GM21717 (cell line): ENCODE data around the gene GRIFIN.

Source experiments
- ATAC-seq: cut with Tn5 transposase; IDR thresholded peaks from one replicate; pipeline ENCODE4 v1.9.1; 2021; ENCODE audit warnings: mild to moderate bottlenecking, moderate library complexity; ENCODE audit not compliant: unreplicated experiment

Gene GRIFIN

GRCh38 chr7:2499719-2500430 is 23.7 kb upstream of the GRIFIN start:
- ATAC-seq, result no peak

- no peak for ATAC-seq
Measured at GRCh38 chr7:2499181-2499580, 23.0 kb upstream of the GRIFIN start.

DNA sequence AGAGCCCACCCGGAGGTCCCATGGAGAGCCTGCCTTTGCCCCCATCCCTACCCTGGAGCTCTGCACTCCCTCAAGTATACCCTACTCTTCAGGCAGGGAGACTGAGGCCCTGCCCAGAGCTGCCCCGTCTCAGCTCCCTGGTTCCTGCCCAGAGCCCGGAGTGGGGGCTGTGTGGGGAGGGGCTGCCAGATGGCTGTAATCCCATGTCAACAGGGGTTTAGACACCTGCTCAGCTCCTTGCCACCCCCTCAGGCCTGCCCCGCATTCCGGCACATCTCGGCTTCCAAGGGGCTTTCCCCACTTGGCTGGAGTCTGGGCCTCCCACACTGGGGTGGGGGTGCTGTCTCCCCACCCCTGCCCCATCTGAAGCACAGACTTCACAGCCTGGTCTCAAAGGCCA is 22.5 kb upstream of the GRIFIN start:
- ATAC-seq, result no peak

GRCh38 chr7:2497500-2498336 is 21.5 kb upstream of the GRIFIN start:
- ATAC-seq, result no peak

DNA sequence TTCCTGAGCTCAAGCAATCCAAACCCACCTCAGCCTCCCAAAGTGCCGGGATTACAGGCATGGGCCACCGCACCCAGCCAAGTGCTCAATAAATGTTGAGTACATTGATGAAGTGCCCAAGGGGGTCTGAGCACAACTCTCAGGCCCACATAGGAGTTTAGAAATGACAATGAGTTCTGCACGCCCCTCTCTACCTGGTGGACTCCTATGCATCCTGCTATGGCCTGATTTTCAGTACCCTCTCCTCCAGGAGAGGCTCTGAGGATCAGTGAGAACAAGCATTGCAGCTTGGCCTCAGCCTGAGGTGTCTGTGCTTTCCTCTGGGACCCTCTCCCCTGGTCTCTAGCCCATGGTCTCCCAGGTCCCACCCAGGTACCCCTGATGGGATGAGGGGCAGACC is 20.9 kb upstream of the GRIFIN start:
- no peak for ATAC-seq

- no peak for ATAC-seq
Measured at GRCh38 chr7:2496375-2496774, 20.2 kb upstream of the GRIFIN start.

DNA sequence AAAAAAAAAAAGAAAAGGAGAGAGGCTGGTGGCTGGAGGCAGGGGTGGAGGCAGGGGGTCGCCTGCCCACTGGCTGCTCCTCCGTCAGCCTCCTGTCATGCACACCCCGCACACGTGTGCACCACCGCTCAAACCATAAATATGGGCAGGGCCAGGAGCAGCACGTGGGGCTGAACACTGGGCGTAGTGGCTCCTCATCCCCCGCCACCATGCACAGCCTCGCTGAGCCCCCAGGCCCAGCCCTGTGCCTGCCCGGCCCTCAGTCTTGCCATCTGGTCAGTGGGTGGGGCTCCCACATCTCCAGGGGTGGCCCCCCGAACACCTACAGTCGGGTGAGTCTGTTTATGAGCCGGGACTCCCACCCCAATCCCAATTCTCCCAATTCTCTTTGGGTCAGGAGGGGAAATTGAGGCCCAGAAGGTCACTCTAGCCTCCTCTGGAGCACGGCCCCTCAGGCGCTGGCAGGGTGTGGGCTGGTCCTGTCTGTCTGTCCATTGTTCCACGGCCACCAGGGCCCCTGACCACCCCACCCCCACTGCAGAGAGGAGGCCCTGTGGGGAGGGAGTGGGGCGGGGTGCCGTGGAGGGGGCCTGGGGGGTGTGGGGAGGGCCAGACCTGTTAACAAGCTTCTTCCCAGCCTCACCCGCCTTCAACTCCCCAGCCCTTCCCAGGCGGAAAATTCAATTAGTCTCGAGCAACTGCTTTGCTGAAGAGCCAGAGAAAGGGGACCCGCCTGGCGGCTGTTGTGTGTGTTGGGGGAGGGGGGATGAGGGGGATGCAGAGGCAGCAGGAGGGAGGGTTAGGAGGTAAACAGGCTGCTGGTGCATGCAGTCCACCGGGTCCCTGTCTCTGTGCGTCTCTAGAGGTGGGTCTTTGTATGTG is 19.5 kb upstream of the GRIFIN start:
- ATAC-seq, result no peak

GRCh38 chr7:2494191-2495130 is 18.3 kb upstream of the GRIFIN start:
- no peak for ATAC-seq

- ATAC-seq, result no peak
Measured at GRCh38 chr7:2493205-2494164, 17.3 kb upstream of the GRIFIN start.

- no peak for ATAC-seq
Measured at GRCh38 chr7:2492038-2492437, 15.8 kb upstream of the GRIFIN start.

GRCh38 chr7:2490181-2490651 is 14.0 kb upstream of the GRIFIN start:
- no peak for ATAC-seq

DNA sequence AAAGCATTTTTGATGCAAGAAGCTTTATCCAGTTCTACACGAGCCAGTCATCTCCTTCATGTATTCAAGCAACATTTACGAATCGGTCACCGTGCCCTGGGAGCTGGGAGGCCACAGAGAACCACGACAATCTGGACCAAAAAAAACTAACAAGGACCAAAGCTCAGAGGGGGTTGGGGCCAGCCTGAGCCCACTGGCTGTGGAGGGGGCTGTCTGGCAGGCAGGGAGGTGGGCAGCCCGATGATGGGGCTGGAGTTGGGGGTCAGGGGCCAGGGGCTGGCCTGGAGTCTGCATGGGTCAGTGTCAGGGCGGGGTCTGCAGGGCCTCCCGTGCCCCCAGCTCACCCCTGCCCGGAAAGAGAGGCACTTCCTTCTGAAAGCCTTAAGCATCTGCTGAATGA is 12.5 kb upstream of the GRIFIN start:
- ATAC-seq, result no peak

GRCh38 chr7:2488272-2488645 is 12.1 kb upstream of the GRIFIN start:
- ATAC-seq, result no peak

DNA sequence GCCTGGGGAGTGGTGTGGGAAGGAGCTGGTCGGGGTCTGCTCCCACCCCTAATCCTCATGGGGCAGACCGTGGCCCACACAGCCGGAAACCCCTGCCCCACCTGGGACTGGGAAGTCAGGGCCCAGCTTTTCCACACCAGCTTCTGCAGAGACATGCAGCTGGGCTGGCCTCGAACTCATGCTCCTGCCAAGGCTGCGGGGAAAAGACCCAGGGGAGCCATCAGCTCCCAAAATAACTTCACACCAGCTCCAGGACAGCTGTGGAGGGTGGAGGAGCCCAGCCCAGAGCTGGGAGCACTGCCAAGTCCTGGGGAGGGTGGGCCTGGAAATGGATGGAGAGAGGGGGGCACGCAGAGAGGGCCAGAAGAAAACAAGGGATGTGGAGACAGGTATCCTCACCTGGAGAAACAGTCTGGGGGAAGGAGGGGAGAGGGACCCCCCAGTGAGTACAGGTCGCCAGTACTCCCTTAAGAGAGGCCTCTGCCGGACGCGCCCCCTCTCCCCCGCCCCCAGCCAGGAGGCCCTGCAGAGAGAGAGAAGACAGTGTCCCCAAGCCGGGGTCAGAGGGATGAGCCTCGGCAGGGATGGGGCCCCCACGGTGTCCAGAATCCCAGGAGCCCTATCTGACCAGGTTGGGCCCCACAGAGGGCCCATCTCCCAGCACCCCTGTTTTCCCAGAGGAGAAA is 11.5 kb upstream of the GRIFIN start:
- ATAC-seq, result no peak

- ATAC-seq, result no peak
Measured at GRCh38 chr7:2484868-2485267, 8.7 kb upstream of the GRIFIN start.

DNA sequence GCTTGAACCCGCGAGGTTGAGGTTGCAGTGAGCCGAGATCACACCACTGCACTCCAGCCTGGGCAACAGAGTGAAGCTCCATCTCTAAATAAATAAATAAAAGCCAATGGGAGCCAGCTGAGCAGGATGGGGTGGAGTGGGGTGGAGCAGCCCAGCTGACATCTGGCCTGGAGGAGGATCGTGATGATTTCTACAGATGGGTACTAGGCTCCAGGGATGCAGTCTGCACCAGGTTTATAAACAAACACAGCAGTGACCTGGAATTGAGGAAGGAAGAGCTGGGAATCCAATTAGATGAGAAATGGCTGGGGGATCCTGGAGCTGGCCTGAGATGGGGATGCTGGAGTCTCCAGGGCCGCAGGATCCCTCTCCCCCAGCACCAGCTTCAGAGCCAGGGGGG is 7.3 kb upstream of the GRIFIN start:
- no peak for ATAC-seq

- no peak for ATAC-seq
Measured at GRCh38 chr7:2482725-2483451, 6.7 kb upstream of the GRIFIN start.

DNA sequence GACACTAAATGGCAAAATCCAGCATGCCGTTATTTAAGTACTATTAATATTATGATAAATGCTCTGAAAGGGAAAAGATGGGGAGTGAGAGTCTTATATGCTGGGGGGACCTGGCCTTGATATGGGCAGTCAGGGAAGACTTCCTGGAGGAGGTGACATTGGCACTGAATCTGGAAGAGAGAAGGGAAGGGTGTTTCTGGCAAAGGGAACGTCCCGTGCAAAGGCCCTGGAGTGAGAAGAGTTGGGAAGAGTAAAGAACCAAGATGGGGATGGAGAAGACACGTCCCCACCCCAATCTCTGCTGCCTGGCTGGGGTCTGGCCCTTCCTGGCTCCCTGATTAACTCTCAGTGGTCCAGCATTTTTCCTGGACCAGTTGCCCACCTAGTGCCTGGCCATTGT is 5.0 kb upstream of the GRIFIN start:
- no peak for ATAC-seq
